ENCODE measurements around the gene CD7. TPM values are rescaled to one million over a fixed set of nuclear protein-coding genes. Genes with fewer than 3 reads are reported as not detected.

CD7 gene
- total and polyA plus RNA-seq, 2 donors (not counting 3 experiments of a cell fraction or from before 2014, with no cell fraction given): not detected

DNA sequence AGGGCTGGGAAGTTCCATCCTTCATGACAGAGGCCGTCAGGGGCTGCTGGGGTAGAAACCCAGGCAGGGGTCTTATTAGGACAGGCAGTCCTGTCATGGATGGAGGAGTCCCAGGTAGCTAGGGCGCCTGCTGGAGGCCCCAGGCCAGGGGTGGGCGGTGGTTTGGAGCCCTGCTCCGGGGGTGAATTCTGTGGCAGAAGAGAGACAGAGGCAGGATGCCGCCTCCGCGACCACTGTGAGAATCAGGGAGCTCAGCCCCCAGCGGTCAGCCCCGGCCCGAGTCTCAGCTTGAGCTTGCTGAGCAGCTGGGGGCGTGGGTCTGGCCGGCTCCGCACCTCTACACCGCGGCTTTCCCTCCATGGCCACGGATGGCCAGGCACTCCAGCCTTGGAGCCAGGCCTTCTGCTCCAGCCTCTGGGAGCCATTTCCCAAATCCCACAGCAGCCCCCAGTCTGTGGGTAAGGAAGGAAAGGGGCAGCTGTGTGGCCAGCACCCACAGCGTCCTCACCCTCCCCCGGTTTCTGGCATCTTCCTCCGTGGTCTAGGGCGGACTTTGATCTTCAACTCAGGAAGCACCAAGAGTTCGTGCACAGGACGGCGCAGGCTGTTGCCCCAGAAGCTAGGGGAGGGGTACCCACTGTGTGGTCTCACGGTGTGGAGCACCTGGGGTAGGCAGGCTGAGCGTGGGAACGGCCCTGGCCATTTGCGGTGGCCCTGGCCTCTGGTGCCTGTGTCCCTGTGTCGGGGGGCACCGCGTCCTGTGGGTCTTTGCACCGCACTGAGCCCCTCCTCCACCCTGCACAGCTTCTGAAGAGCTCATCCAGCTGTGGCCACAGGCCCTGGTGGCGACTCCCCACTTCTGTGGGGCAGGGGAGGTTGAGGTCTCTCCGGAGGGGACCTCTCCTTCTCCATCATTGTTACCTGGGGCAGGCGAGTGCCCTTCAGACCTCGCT, 14.1 kb downstream of the CD7 start:
- no peak for FAIRE-seq
- intact Hi-C loops (cut with micrococcal nuclease): no loop called here
- CTCF ChIA-PET: interaction anchor here (1.5 to 1.9 kb wide), 2 partner anchors 10 to 17 kb away, joined by 4 read pairs; no protein-coding TSS in a partner anchor

More for the DNA sequence above, 14.1 kb downstream of the CD7 start:
- Histone ChIP-seq H3K27ac (ENCODE audit: insufficient read depth, low read depth, low read length) (no peak overlapping the region), H3K9me3 (replicated peaks; ENCODE audit: control insufficient read depth, insufficient read depth, low read length) (no peaks in the 10 kb centered on the region), H4K20me1 (replicated peaks; ENCODE audit: control insufficient read depth, extremely low read depth, insufficient read depth, low read length) (no peaks in the 10 kb centered on the region), H3K4me2 (ENCODE audit: insufficient read depth, low read length) (no peak overlapping the region), H3K9ac (replicated peaks; ENCODE audit: extremely low read depth, insufficient read depth, low read length) (no peak overlapping the region), H3K4me1 (ENCODE audit: control insufficient read depth, extremely low read depth, insufficient read depth, low read length) (peaks cover 8% of the 10 kb centered on the region), H3K27me3 (ENCODE audit: control insufficient read depth in 2 of 2, insufficient read depth in 2 of 2, low read length in 2 of 2) (no peaks in the 10 kb centered on the region), H2AFZ (ENCODE audit: low read depth, low read length) (no peak overlapping the region), H3K36me3 (ENCODE audit: control insufficient read depth in 2 of 2, extremely low read depth in 1 of 2, insufficient read depth in 2 of 2, low read length in 2 of 2) (no peaks in the 10 kb centered on the region), H3K9me1 (replicated peaks; ENCODE audit: control insufficient read depth, extremely low read depth, insufficient read depth, low read length) (no peaks in the 10 kb centered on the region), H3K79me2 (ENCODE audit: control insufficient read depth, insufficient read depth, low read length) (no peaks in the 10 kb centered on the region), H3K4me3 (replicated peaks in 1 of 3; ENCODE audit: insufficient read depth in 1 of 3, low read depth in 1 of 3, low read length in 3 of 3) (no peak overlapping the region)
- POLR2A ChIA-PET: no interaction called here
- BruUV-seq (replicated peaks): no TSS peak
- no peak for DNase-seq (ENCODE audit: low read depth, low spot score)
- dilution Hi-C loops (cut with MboI; ENCODE audit: extremely low pct_ligation_motif_present, low sequenced_read_pairs): no loop called here
- TF ChIP-seq, protein P1, sequence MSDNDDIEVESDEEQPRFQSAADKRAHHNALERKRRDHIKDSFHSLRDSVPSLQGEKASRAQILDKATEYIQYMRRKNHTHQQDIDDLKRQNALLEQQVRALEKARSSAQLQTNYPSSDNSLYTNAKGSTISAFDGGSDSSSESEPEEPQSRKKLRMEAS (IDR thresholded peaks at IDR 0.05; ENCODE audit: insufficient read depth, insufficient read length): no peak
- TF ChIP-seq JUN (IDR thresholded peaks at IDR 0.05; ENCODE audit: borderline replicate concordance, insufficient read depth, insufficient read length, low read depth): no peak
- TF ChIP-seq POLR2AphosphoS5 (IDR thresholded peaks at IDR 0.05; ENCODE audit: insufficient read depth, low read depth, low read length): no peak
- TF ChIP-seq GATA2 (IDR thresholded peaks at IDR 0.05; ENCODE audit: insufficient read depth, insufficient read length, low read depth, low read length): no peak
- no peak for TF ChIP-seq MYC (IDR thresholded peaks at IDR 0.05; ENCODE audit: low read depth, low read length)
- no peak for TF ChIP-seq FOS (IDR thresholded peaks at IDR 0.05; ENCODE audit: borderline replicate concordance, insufficient read depth, low read length)
- TF ChIP-seq, protein P2, sequence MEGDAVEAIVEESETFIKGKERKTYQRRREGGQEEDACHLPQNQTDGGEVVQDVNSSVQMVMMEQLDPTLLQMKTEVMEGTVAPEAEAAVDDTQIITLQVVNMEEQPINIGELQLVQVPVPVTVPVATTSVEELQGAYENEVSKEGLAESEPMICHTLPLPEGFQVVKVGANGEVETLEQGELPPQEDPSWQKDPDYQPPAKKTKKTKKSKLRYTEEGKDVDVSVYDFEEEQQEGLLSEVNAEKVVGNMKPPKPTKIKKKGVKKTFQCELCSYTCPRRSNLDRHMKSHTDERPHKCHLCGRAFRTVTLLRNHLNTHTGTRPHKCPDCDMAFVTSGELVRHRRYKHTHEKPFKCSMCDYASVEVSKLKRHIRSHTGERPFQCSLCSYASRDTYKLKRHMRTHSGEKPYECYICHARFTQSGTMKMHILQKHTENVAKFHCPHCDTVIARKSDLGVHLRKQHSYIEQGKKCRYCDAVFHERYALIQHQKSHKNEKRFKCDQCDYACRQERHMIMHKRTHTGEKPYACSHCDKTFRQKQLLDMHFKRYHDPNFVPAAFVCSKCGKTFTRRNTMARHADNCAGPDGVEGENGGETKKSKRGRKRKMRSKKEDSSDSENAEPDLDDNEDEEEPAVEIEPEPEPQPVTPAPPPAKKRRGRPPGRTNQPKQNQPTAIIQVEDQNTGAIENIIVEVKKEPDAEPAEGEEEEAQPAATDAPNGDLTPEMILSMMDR (IDR thresholded peaks at IDR 0.05; ENCODE audit: extremely low read depth in 1 of 2, insufficient read depth in 1 of 2, low read depth in 1 of 2, low read length in 2 of 2): no peak
- TF ChIP-seq POLR2A (IDR thresholded peaks at IDR 0.05; ENCODE audit: low read depth, low read length): no peak
- TF ChIP-seq EZH2 (IDR thresholded peaks at IDR 0.05; ENCODE audit: borderline replicate concordance, low read depth, low read length, severe bottlenecking): no peak

Measured in endothelial cell of umbilical vein (primary cell).